ENCODE data around the gene STK24.
"Not testable (repeated sequence)": the region's sequence is repeated elsewhere in the genome, so short reads cannot be mapped to it uniquely, and the experiment has no call there.

STK24 gene

DNA sequence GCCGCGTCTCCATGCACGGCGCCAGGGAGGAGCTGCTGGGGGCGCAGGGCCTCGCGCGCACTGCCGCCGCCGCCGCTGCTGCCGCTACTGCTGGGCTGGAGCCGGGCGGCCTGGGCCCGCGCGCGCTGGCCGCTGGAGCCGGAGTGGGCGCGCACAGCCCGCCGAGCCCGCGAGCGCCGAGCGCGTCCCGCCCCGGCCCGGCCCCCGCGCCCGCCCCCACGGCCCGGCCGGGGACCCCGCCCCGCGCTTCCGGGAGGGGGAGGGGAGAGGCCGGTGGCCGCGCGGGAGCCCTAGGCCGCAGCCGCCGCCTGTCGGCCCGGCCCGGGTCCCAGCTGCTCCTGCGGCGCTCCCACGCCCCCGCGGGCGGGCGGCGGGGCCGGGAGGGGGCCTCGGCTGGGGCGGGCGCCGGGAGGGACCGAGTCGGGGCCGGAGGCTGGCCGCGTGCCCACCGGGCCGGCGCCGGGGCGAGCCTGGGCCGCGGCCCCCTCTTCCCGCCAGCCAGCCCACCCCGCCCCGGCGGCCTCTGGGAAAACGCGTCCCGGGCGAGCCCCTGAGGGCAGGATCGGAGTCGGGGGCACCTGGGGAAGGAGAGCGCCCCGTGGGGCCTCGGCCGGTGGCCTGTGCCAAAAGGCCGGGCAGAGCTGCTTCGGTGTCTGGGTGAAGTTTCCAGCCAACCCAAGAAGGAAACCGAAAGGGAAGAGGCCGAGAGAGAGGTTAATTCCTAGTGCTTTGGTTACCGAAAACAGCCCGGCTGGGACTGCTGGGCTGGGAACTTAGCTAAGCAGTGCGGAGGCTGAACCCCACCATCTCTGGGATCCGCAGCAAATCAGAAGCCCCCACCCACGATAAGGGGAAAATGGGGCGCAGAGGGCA is at the start of gene STK24:
TSS of gene STK24 (minus strand) at position 145 of the 873 bp plus-strand sequence. CDS start 321 bp downstream, outside the sequence.
- DNase-seq, result peak; percentile 54

DNA sequence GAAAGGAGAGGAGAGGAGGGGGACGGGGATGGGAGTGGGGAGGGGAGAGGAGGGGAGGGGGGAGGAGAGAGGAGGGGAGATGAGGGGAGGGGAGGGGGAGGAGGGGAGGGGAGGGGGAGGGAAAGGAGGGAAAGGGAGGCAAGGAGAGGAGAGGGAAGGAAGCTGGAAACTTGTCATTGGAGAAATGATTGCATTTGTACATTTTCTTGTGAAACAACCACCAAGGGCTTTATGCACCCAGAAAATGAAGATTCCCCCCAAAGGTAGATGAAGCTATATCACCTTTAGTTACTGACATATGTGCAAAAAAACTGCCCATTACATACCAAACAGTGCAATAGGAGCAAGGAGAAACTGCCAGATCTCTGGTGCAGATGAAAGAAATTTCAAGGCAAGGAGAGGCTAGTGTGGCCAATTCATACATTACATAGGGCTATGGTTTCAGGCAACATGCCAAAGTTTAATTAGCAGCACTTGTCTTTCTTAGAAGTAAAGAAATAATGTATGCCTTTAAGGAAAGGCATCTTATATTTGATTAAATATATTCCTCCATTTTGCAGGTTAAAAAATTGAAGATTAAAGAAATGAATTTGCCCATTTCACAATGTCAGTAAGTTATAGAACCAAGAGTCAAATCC is 49.5 kb upstream of the STK24 start:
- DNase-seq, result no peak

GRCh38 chr13:98624589-98624988 is 47.7 kb upstream of the STK24 start:
- not testable (repeated sequence) for DNase-seq

DNA sequence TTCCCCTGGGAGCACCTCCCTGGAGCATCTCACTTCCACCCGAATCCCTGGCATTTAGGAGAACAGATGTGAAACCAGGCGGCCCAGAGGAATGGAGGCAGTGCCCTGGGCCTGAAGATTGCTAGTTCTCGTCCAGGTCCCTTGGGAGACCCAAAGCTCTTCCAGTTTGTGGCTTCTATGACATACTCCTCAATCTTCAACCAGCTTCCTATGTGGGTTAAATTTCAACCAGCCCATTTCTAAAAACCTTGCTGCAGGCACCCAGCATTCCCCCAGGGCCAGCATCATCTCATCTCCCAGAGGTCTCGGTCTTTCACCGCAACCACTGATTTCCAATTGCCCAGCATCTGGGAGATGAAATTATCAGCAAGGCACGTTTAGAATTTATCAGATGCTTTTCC is 46.0 kb upstream of the STK24 start:
- no peak for DNase-seq

DNA sequence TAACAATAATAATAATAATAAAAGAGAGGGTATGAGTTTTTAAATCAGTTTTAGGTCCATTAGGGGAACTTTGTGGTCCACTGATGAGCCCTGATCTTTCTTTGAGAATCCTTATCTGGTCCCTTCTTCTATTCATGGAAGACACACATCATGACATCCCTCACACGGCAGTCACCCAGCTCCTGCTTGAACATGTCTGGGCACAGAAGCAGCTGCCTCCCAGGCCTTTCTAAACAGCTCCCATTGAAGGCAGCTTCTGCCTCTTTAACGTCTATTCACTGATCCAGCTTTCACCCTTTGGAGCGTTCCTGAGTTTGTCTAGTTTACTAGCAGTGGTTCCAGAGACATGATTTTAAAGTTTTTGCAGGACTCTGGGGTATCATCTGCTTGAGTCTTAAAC is 42.6 kb upstream of the STK24 start:
- DNase-seq, result no peak

GRCh38 chr13:98615595-98615994 is 38.7 kb upstream of the STK24 start:
- DNase-seq, result not testable (repeated sequence)

GRCh38 chr13:98613591-98613990 is 36.7 kb upstream of the STK24 start:
- DNase-seq, result no peak

GRCh38 chr13:98609756-98610155 is 32.8 kb upstream of the STK24 start:
- DNase-seq, result no peak

DNA sequence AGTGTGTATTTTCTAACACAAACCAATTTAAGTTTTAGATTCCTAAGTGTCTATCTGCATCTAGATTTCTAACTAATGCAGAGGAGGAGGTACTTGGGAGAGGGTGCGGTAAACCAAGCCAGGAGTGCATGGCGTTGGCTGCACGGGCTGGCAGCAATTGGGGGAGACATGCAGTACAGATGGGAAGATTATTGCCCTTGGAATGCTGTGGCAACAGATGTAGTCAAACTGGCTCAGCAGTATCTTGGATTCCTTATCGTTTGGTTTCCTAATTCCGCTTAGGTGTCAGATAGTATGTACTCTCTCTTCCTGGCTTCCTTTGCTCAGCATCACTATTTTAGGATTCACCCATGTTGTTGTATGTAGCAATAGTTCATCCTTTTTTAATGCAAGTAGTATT is 29.4 kb upstream of the STK24 start:
- DNase-seq, result no peak

GRCh38 chr13:98599502-98600328 is 22.8 kb upstream of the STK24 start:
- DNase-seq, result no peak

DNA sequence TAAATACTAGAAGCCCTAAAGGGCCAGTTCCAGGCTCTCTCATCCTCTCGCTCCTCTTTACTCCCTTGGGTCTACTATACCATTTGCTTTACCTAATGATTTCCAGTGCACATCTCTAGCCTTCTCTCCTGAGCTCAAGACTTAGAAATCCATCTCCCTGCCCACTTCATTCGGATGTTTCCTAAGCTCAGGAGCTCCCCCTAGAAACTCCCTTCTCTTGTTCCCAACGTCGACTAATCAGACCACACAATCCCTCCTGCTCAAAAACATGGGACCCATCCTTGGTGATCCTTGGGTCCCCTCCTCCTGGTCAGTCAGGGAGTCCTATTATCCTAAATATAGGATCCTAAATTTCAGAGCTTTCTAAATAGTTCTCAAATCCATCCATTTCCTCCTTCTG is 21.1 kb upstream of the STK24 start:
- no peak for DNase-seq

GRCh38 chr13:98595134-98595533 is 18.2 kb upstream of the STK24 start:
- no peak for DNase-seq

DNA sequence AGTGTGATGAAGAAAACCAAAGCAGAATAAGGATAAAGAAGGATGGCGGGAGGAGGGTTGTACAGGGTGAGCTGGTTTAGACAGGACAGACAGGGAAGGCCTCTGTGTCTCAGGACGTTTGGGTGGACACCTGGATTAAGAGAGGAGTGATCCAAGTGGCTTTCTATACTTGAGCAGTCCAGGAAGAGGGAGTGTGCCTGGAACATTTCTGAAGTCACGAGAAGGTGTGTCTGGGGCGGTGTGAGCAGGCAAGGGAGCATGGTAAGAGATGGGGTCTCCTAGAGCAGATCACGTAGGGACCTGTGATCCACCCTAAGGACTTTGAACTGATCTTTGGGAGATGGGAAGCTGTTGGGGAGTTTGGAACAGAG is 15.4 kb upstream of the STK24 start:
- no peak for DNase-seq

DNA sequence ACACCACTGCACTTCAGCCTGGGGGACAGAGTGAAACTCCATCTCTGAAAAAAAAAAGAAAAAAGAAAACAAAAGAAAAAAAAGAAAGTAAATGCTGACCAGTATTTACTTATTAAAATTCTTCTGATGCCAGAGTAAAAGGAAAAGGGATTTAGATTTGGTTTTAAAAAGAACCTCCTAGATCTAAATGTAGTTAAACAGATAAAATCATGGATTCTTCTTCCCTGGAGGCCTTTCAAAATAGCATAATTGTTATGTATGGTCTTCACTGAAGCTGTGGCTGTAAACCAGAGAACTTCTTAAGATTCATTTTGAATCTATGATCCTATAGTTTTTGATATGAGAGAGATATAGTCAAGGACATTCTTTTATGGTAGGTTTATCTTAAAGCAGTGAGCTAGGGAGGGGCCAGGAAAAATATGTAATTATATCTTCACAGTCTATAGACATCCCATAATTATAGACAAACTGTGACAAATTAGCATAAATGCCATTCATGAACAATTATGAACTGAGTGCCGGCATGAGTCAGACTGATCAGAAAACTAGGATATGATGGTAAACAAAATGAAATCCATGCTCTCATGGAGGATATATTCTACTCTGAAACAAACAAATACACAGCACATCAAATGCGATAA is 14.9 kb upstream of the STK24 start:
- no peak for DNase-seq

DNA sequence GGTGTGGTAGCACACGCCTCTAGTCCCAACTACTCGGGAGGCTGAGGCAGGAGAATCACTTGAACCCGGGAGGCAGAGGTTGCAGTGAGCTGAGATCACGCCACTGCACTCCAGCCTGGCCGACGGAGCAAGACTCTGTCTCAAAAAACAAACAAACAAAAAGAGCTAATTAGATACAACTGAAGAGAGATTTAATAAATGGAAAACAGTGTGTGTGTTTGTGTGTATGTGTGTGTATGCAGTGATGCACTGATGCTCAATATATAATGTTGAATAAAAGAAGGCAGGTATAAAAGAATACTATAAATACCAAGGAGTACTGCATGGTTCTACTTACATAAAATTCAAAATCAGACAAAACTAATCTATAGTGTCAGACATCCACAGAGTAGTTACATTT is 13.6 kb upstream of the STK24 start:
- not testable (repeated sequence) for DNase-seq

DNA sequence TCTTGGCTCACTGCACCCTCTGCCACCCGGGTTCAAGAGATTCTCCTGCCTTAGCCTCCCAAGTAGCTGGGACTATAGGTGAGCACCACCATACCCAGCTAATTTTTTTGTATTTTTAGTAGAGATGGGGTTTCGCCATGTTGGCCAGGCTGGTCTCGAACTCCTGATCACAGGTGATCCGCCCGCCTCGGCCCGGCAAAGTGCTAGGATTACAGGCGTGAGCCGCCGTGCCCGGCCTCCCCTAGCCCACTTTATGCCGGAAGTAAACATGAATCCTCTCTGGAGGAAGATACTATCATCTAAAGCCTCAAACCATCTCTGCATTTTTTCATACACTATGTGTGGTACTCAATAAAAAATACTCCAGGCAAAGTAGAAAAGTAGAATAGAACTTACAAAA is 12.6 kb upstream of the STK24 start:
- not testable (repeated sequence) for DNase-seq

DNA sequence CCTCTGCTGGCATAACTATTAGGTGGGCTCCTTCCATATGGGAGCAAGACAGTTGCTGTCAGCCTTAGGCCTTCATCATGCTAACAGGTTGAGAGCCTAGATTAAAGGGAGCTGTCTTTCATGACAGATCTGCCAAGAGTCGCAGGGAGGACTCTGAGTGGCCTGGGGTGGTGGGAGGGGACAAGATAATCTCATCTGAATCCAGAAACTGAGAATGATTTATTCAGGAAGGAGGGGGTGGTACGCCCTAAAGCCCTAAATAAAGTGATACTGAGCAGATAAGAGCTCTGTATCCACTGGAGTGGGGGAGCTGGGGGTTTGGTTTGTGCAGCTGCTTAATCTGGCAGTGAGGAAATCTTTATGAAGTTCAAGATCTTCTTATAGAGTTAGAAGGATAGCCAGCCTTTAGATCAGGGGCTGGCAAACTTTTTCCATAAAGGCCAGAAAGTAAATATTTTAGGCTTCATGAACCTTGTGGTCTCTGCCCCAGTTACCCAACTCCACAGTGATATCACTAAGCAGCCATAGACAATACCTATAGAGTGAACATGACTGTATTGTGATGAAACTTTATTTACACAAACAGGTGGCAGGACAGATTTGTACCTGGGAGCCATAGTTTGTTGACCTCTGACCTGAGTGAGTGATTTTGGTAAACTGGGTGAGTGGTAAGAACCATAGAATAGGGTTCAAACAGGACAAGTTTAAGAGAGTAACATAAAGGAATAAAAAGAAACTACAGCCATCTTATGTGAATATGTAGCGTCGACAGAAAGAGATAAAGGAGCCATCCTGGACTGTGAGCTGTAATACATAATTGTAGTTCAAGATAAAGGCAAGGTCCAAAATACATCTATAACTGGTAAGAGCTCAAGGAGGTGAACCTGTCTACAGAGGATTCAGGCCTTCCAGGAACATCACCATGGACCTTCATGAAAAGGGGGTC is 9.8 kb upstream of the STK24 start:
- no peak for DNase-seq

DNA sequence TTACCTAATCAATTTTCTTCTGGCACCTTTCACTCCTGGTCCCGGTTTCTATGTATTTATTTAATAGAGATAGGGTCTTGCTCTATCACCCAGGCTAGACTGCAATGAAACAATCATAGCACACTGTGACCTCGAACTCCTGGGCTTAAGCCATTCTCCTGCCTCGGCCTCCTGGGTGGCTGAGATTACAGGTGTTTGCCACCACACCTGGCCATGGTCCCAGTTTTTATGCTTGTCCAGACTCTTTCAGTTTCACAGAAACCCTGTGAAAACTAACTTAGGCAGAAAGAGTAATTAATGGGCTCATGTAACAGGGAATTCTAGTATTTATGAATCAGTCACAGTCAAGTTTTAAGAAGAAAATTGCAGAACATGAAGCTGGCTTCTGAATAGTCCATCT is 9.0 kb upstream of the STK24 start:
- no peak for DNase-seq

GRCh38 chr13:98585398-98585754 is 8.5 kb upstream of the STK24 start:
- DNase-seq, result no peak

GRCh38 chr13:98584668-98585397 is 7.9 kb upstream of the STK24 start:
- DNase-seq, result no peak

DNA sequence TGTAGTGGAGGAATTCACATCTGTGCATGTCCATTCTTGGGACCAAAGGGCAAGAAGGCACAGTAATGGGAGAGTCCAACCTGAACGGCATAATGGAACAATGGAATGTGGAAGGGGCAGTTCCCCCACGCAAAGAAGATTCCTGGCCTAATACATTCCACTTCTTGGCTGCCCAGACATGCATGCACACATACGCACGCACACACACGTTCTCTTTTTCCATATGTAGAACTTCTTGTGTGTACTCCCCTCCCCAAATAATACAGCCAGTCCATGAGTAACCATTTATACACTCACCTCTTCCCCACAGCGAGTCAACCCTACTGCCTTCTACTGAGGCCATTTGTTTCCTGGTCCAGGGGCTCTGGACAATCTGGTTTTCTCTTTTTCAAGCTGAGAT is 6.0 kb upstream of the STK24 start:
- no peak for DNase-seq

All from NCI-H510A (cell line).